Loucy (cell line): Measurements from ENCODE around the gene CYP27B1.
"Not testable (repeated sequence)": the region's sequence is repeated elsewhere in the genome, so short reads cannot be mapped to it uniquely, and the experiment has no call there.

Experiments
- H2AFZ ChIP-seq: fragments of 200-600 bp; sonication (generic); 2 replicates; pipeline ENCODE4 v1.6.0; 2016; ENCODE audit warnings: antibody characterized with exemption, mild to moderate bottlenecking, low read length, moderate library complexity
- H3F3A ChIP-seq: fragments of 200-600 bp; 2 replicates; pipeline ENCODE4 v1.6.0; 2016; ENCODE audit warnings: antibody characterized with exemption, low read depth, mild to moderate bottlenecking
- H3K27me3 ChIP-seq: fragments of 200-600 bp; sonication (generic); 2 replicates; pipeline ENCODE4 v1.6.1; 2014; ENCODE audit warnings: low read length, mild to moderate bottlenecking; ENCODE audit not compliant: insufficient read depth, poor library complexity, severe bottlenecking
- H3K36me3 ChIP-seq: fragments of 200-600 bp; sonication (generic); 2 replicates; pipeline ENCODE4 v1.6.1; 2016; ENCODE audit warnings: low read length; ENCODE audit not compliant: insufficient read depth
- H3K4me1 ChIP-seq: fragments of 200-600 bp; sonication (generic); 2 replicates; pipeline ENCODE4 v1.5.1; 2014; ENCODE audit warnings: low read length, mild to moderate bottlenecking; ENCODE audit not compliant: insufficient read depth, poor library complexity, severe bottlenecking
- H3K4me2 ChIP-seq: fragments of 200-600 bp; sonication (generic); 2 replicates; pipeline ENCODE4 v1.6.0; 2014; ENCODE audit warnings: antibody characterized with exemption, low read length, low read depth, mild to moderate bottlenecking; ENCODE audit not compliant: poor library complexity, severe bottlenecking
- H3K4me3 ChIP-seq: fragments of 200-600 bp; sonication (generic); 2 replicates; pipeline ENCODE4 v1.5.1; 2014; ENCODE audit warnings: low read length, mild to moderate bottlenecking, mixed read lengths; ENCODE audit not compliant: poor library complexity, severe bottlenecking
- H3K79me2 ChIP-seq: fragments of 200-600 bp; sonication (generic); 2 replicates; pipeline ENCODE4 v1.6.1; 2014; ENCODE audit warnings: low read length; ENCODE audit not compliant: insufficient read depth
- H3K9ac ChIP-seq: fragments of 200-600 bp; sonication (generic); 2 replicates; pipeline ENCODE4 v1.6.0; 2014; ENCODE audit warnings: mild to moderate bottlenecking, low read depth, low read length, moderate library complexity; ENCODE audit not compliant: poor library complexity, severe bottlenecking
- H3K9me2 ChIP-seq: fragments of 200-600 bp; sonication (generic); replicated peaks from 2 replicates; pipeline ENCODE4 v1.6.1; 2016; ENCODE audit warnings: low read depth, low read length, mixed read lengths
- H3K9me3 ChIP-seq: fragments of 200-600 bp; sonication (generic); 2 replicates; pipeline ENCODE4 v1.6.1; 2014; ENCODE audit warnings: mild to moderate bottlenecking, antibody characterized with exemption, low read length, low read depth; ENCODE audit not compliant: insufficient read depth
- H4K20me1 ChIP-seq: fragments of 200-600 bp; sonication (generic); 2 replicates; pipeline ENCODE4 v1.6.0; 2014; ENCODE audit warnings: antibody characterized with exemption, low read length, mild to moderate bottlenecking; ENCODE audit not compliant: insufficient read depth, poor library complexity, severe bottlenecking
- EZH2phosphoT487 ChIP-seq: fragments of 200-600 bp; IDR thresholded peaks from 2 replicates; pipeline ENCODE4 v1.6.1; 2018; ENCODE audit warnings: antibody characterized with exemption, mild to moderate bottlenecking, moderate library complexity, borderline replicate concordance
- TF ChIP-seq, protein P1 (sequence below): fragments of 200-600 bp; sonication (generic); conservative IDR thresholded peaks from 2 replicates; pipeline ENCODE4 v1.5.1; 2014; ENCODE audit warnings: mild to moderate bottlenecking, antibody characterized with exemption, low read length

Gene CYP27B1

DNA sequence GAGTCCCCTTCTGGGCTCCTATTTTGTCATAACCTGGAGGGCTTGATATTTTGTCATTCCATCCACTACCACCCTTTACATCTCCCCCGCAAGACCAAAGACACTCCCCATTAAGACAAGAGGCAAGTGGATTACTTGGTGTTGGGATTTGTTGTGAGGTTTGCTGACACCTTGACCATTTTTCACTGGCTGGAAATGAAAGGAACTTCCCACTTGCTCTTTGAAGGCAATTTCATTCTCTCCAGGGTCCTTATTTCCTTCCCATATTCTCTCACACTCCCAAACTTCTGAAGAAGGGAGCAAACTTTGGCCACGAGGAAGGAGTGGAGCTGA lies 43.3 kb downstream of the CYP27B1 start:
- TF ChIP-seq, protein P1, sequence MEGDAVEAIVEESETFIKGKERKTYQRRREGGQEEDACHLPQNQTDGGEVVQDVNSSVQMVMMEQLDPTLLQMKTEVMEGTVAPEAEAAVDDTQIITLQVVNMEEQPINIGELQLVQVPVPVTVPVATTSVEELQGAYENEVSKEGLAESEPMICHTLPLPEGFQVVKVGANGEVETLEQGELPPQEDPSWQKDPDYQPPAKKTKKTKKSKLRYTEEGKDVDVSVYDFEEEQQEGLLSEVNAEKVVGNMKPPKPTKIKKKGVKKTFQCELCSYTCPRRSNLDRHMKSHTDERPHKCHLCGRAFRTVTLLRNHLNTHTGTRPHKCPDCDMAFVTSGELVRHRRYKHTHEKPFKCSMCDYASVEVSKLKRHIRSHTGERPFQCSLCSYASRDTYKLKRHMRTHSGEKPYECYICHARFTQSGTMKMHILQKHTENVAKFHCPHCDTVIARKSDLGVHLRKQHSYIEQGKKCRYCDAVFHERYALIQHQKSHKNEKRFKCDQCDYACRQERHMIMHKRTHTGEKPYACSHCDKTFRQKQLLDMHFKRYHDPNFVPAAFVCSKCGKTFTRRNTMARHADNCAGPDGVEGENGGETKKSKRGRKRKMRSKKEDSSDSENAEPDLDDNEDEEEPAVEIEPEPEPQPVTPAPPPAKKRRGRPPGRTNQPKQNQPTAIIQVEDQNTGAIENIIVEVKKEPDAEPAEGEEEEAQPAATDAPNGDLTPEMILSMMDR: no peak
- no peak for TF ChIP-seq EZH2phosphoT487

DNA sequence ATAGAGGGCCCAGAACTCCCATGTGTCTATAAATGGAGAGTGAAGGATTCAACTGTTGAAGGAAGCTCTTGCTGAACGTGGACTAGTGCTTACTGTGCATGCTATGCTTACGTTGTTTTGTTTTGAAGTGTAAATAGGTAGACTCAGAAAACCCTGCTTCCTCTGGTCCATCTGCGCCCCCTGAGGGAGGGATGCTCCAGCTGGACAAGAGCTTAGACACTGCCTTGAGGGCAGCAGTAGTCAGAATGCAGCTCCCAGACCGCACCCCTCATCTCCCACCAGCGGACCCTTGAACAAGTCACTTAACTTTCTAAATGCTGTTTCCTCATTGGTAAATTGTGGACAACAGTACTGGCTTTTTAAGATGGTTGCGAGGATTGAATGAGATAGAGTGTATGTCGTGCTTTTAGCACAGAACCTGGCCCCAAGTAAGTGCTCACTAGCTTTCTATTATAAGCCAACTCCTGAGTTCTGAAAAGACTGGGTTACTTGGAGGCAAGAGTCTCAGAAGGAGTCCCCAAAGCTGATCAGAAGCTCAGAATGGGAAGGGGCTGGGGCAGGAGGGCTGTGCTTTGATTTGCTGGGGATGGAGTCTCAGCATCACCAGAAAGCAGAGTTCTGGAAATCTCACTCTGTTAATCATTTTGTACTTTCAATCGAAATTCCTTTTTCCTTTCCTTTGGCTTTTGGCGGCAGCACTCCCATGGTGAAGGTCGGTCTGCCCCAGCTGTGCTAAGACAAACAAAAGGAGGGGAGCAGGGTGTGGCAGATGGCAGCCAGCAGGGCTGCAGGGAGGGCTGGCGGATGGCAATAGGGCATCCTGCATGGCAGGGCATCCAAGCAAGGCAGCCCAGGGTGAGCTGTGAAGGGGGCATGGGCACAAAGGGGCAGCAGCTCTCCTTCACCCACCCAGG lies 43.9 kb downstream of the CYP27B1 start:
- no peaks in the 10 kb centered on the region for H3K9me2 ChIP-seq
- no peak overlapping the region for H3K9ac ChIP-seq
- H4K20me1 ChIP-seq: no peaks in the 10 kb centered on the region
- H3K4me3 ChIP-seq: no peak overlapping the region
- no peak overlapping the region for H2AFZ ChIP-seq
- H3K4me1 ChIP-seq: no peaks in the 10 kb centered on the region
- H3K9me3 ChIP-seq: no peaks in the 10 kb centered on the region
- H3K27me3 ChIP-seq: no peaks in the 10 kb centered on the region
- no peak overlapping the region for H3K4me2 ChIP-seq
- TF ChIP-seq EZH2phosphoT487: no peak
- no peaks in the 10 kb centered on the region for H3K79me2 ChIP-seq
- no peaks in the 10 kb centered on the region for H3F3A ChIP-seq
- peaks cover 41% of the 10 kb centered on the region; the same call in 1 of the 2 replicates for H3K36me3 ChIP-seq

More for the DNA sequence above, 43.3 kb downstream of the CYP27B1 start:
- no peak overlapping the region for H3K4me3 ChIP-seq
- H3K9me3 ChIP-seq: no peaks in the 10 kb centered on the region
- H3K36me3 ChIP-seq: peaks cover 39% of the 10 kb centered on the region; the same call in 1 of the 2 replicates
- H3K4me2 ChIP-seq: no peak overlapping the region
- H3K27me3 ChIP-seq: no peaks in the 10 kb centered on the region
- no peak overlapping the region for H2AFZ ChIP-seq
- no peaks in the 10 kb centered on the region for H4K20me1 ChIP-seq
- H3K4me1 ChIP-seq: no peaks in the 10 kb centered on the region
- no peak overlapping the region for H3K9ac ChIP-seq
- H3F3A ChIP-seq: no peaks in the 10 kb centered on the region
- H3K79me2 ChIP-seq: no peaks in the 10 kb centered on the region
- H3K9me2 ChIP-seq: no peaks in the 10 kb centered on the region

DNA sequence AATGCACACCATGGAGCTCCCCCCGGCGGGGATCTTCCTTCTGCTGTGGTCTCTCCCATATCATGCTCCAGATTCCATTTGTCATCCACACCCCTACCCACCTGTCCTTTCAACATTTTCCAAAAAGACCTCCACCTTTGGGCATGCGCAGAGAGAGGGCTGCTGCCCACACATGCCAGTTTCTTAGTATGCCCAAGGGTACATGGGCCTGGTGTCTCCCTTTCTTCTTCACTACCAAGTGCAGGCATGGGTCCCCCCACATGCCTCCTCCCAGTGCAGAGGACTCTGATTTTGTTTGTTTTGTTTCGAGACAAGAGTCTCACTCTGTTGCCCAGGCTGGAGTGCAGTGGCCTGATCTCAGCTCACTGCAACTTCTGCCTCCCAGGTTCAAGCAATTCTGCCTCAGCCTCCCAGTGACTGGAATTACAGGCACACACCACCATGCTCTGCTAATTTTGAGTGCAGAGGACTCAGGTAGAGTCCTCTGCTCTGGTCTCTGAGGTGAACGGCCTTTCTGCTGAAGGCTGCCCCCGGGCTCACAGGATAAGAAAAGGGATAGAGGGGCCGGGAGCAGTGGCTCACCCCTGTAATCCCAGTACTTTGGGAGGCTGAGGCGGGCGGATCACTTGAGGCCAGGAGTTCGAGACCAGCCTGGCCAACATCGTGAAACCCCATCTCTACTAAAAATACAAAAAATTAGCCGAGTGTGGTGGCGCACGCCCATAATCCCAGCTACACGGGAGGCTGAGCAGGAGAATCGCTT lies 44.9 kb downstream of the CYP27B1 start:
- H3K9me3 ChIP-seq, H3K9me2 ChIP-seq, H3K4me3 ChIP-seq, H3K9ac ChIP-seq, H3K4me1 ChIP-seq, H4K20me1 ChIP-seq, H3K27me3 ChIP-seq, H3K4me2 ChIP-seq, H2AFZ ChIP-seq, H3K79me2 ChIP-seq, H3F3A ChIP-seq: not testable (repeated sequence)
- peaks cover 36% of the 10 kb centered on the region; the same call in 1 of the 2 replicates for H3K36me3 ChIP-seq
